Dendritic cell treated with granulocyte-macrophage colony-stimulating factor and Interleukin-4, amounts not matched to agents 40 ng/mL and 50 ng/mL, for 4 days (primary cell): ENCODE measurements around the gene LRCH1.

ENCODE experiments used
- H3K27ac Mint-ChIP-seq: one replicate; pipeline ENCODE4 v1.8.0; 2022; ENCODE audit warnings: mild to moderate bottlenecking, mixed read lengths
- H3K27me3 Mint-ChIP-seq: one replicate; pipeline ENCODE4 v1.8.0; 2022; ENCODE audit warnings: mild to moderate bottlenecking, mixed read lengths
- H3K36me3 Mint-ChIP-seq: one replicate; pipeline ENCODE4 v1.8.0; 2022; ENCODE audit warnings: low read depth, mixed read lengths
- H3K4me1 Mint-ChIP-seq: one replicate; pipeline ENCODE4 v1.8.0; 2022; ENCODE audit warnings: low read depth, mixed read lengths
- H3K4me3 Mint-ChIP-seq: one replicate; pipeline ENCODE4 v1.8.0; 2022; ENCODE audit warnings: mild to moderate bottlenecking, moderate library complexity, mixed read lengths
- H3K9me3 Mint-ChIP-seq: one replicate; pipeline ENCODE4 v1.8.0; 2022; ENCODE audit warnings: mixed read lengths
- intact Hi-C: fragments of 100-400 bp; cut with micrococcal nuclease; formaldehyde crosslinking; loops from one replicate; pipeline ENCODE4 v1.15.0; 2022

The LRCH1 gene

GRCh38 chr13:46682015-46682414 lies 129.0 kb downstream of the LRCH1 start:
- Mint-ChIP-seq H3K9me3 (no peaks in the 10 kb centered on the region), H3K36me3 (peaks cover 19% of the 10 kb centered on the region), H3K27ac (no peak overlapping the region), H3K4me1 (peaks cover 14% of the 10 kb centered on the region), H3K4me3 (no peak overlapping the region), H3K27me3 (no peaks in the 10 kb centered on the region)
- intact Hi-C loops, result no loop called here

- Mint-ChIP-seq H3K36me3 (peaks cover 22% of the 10 kb centered on the region), H3K4me1 (peaks cover 14% of the 10 kb centered on the region), H3K4me3 (no peak overlapping the region), H3K27me3 (no peaks in the 10 kb centered on the region), H3K9me3 (no peaks in the 10 kb centered on the region), H3K27ac (no peak overlapping the region)
- intact Hi-C loops, result no loop called here
Observed at GRCh38 chr13:46682707-46683106, 129.7 kb downstream of the LRCH1 start.

GRCh38 chr13:46683676-46684260 lies 130.8 kb downstream of the LRCH1 start:
- intact Hi-C loops, result no loop called here
- no peaks in the 10 kb centered on the region for H3K9me3 Mint-ChIP-seq
- peak overlapping the region; percentile 64 for H3K4me3 Mint-ChIP-seq
- H3K27ac Mint-ChIP-seq, result peak overlapping the region; percentile 61
- peaks cover 22% of the 10 kb centered on the region for H3K36me3 Mint-ChIP-seq
- no peaks in the 10 kb centered on the region for H3K27me3 Mint-ChIP-seq
- peaks cover 14% of the 10 kb centered on the region for H3K4me1 Mint-ChIP-seq

GRCh38 chr13:46684287-46685001 lies 131.5 kb downstream of the LRCH1 start:
- H3K9me3 Mint-ChIP-seq, result no peaks in the 10 kb centered on the region
- peaks cover 14% of the 10 kb centered on the region for H3K4me1 Mint-ChIP-seq
- no peaks in the 10 kb centered on the region for H3K27me3 Mint-ChIP-seq
- H3K4me3 Mint-ChIP-seq, result peak overlapping the region; percentile 64
- H3K27ac Mint-ChIP-seq, result peak overlapping the region; percentile 61
- intact Hi-C loops, result no loop called here
- H3K36me3 Mint-ChIP-seq, result peaks cover 22% of the 10 kb centered on the region

- Mint-ChIP-seq H3K36me3 (peaks cover 22% of the 10 kb centered on the region), H3K27me3 (no peaks in the 10 kb centered on the region), H3K9me3 (no peaks in the 10 kb centered on the region), H3K27ac (peak overlapping the region; percentile 61), H3K4me3 (no peak overlapping the region), H3K4me1 (peaks cover 14% of the 10 kb centered on the region)
- intact Hi-C loops, result no loop called here
Observed at GRCh38 chr13:46685006-46685730, 132.2 kb downstream of the LRCH1 start.

- Mint-ChIP-seq H3K4me1 (peaks cover 14% of the 10 kb centered on the region), H3K9me3 (no peaks in the 10 kb centered on the region), H3K36me3 (peaks cover 22% of the 10 kb centered on the region), H3K4me3 (no peak overlapping the region), H3K27ac (peak overlapping the region; percentile 17), H3K27me3 (no peaks in the 10 kb centered on the region)
- intact Hi-C loops, result no loop called here
Observed at GRCh38 chr13:46686171-46686570, 133.2 kb downstream of the LRCH1 start.

GRCh38 chr13:46687810-46688209 lies 134.8 kb downstream of the LRCH1 start:
- Mint-ChIP-seq H3K27ac (no peak overlapping the region), H3K36me3 (peaks cover 39% of the 10 kb centered on the region), H3K4me3 (no peak overlapping the region), H3K4me1 (peaks cover 19% of the 10 kb centered on the region), H3K9me3 (no peaks in the 10 kb centered on the region), H3K27me3 (no peaks in the 10 kb centered on the region)
- intact Hi-C loops, result no loop called here

GRCh38 chr13:46688306-46688705 lies 135.3 kb downstream of the LRCH1 start:
- Mint-ChIP-seq H3K4me1 (peaks cover 19% of the 10 kb centered on the region), H3K36me3 (peaks cover 44% of the 10 kb centered on the region), H3K27me3 (no peaks in the 10 kb centered on the region), H3K27ac (no peak overlapping the region), H3K4me3 (no peak overlapping the region), H3K9me3 (no peaks in the 10 kb centered on the region)
- intact Hi-C loops, result no loop called here

GRCh38 chr13:46698014-46698413 lies 145.0 kb downstream of the LRCH1 start:
- no peaks in the 10 kb centered on the region for H3K9me3 Mint-ChIP-seq
- H3K27me3 Mint-ChIP-seq, result no peaks in the 10 kb centered on the region
- peaks cover 94% of the 10 kb centered on the region for H3K36me3 Mint-ChIP-seq
- no peak overlapping the region for H3K4me3 Mint-ChIP-seq
- intact Hi-C loops, result no loop called here
- H3K27ac Mint-ChIP-seq, result no peak overlapping the region
- no peaks in the 10 kb centered on the region for H3K4me1 Mint-ChIP-seq

GRCh38 chr13:46698910-46699460 lies 146.0 kb downstream of the LRCH1 start:
- Mint-ChIP-seq H3K4me3 (no peak overlapping the region), H3K27ac (no peak overlapping the region), H3K9me3 (no peaks in the 10 kb centered on the region), H3K4me1 (no peaks in the 10 kb centered on the region), H3K36me3 (peaks cover 95% of the 10 kb centered on the region), H3K27me3 (no peaks in the 10 kb centered on the region)
- intact Hi-C loops, result no loop called here

- no peaks in the 10 kb centered on the region for H3K9me3 Mint-ChIP-seq
- H3K27ac Mint-ChIP-seq, result no peak overlapping the region
- no peaks in the 10 kb centered on the region for H3K27me3 Mint-ChIP-seq
- H3K36me3 Mint-ChIP-seq, result peaks cover 77% of the 10 kb centered on the region
- intact Hi-C loops, result no loop called here
- H3K4me3 Mint-ChIP-seq, result no peak overlapping the region
- H3K4me1 Mint-ChIP-seq, result no peaks in the 10 kb centered on the region
Observed at GRCh38 chr13:46712524-46712923, 159.6 kb downstream of the LRCH1 start.

- Mint-ChIP-seq H3K36me3 (peaks cover 60% of the 10 kb centered on the region), H3K4me3 (no peak overlapping the region), H3K9me3 (no peaks in the 10 kb centered on the region), H3K27ac (no peak overlapping the region), H3K4me1 (no peaks in the 10 kb centered on the region), H3K27me3 (no peaks in the 10 kb centered on the region)
- intact Hi-C loops, result no loop called here
Observed at GRCh38 chr13:46715363-46715762, 162.4 kb downstream of the LRCH1 start.

- H3K4me1 Mint-ChIP-seq, result no peaks in the 10 kb centered on the region
Observed at GRCh38 chr13:46716821-46717220, 163.9 kb downstream of the LRCH1 start.

GRCh38 chr13:46717275-46717674 lies 164.3 kb downstream of the LRCH1 start:
- H3K9me3 Mint-ChIP-seq, result no peaks in the 10 kb centered on the region
- H3K27ac Mint-ChIP-seq, result no peak overlapping the region
- H3K27me3 Mint-ChIP-seq, result no peaks in the 10 kb centered on the region
- intact Hi-C loops, result no loop called here
- H3K4me3 Mint-ChIP-seq, result no peak overlapping the region
- peaks cover 52% of the 10 kb centered on the region for H3K36me3 Mint-ChIP-seq
- no peaks in the 10 kb centered on the region for H3K4me1 Mint-ChIP-seq

More at GRCh38 chr13:46716821-46717220, 163.9 kb downstream of the LRCH1 start:
- Mint-ChIP-seq H3K27ac (no peak overlapping the region), H3K27me3 (no peaks in the 10 kb centered on the region), H3K9me3 (no peaks in the 10 kb centered on the region), H3K4me3 (no peak overlapping the region), H3K36me3 (peaks cover 54% of the 10 kb centered on the region)
- intact Hi-C loops, result no loop called here
